Right ventricle myocardium inferior (tissue), 1 donor: ENCODE results near the gene RRAD. TPM values are rescaled to one million over a fixed set of nuclear protein-coding genes. Genes with fewer than 3 reads are reported as not detected.

Source experiments
- ATAC-seq: fragments of 200-7000 bp; cut with Tn5 transposase; one replicate; pipeline ENCODE4 v1.9.1; 2020; ENCODE audit warnings: mild to moderate bottlenecking, moderate library complexity
- DNase-seq: peaks from one replicate; pipeline ENCODE4 v3.0.0; 2021; ENCODE audit errors: missing footprints
- intact Hi-C: fragments of 100-400 bp; cut with DNase I; formaldehyde crosslinking; loops from one replicate; pipeline ENCODE4 v1.11.0; 2022
- total RNA-seq: library from RNA; stranded (reverse); fragmentation: NEBNext Ultra II Directional; extraction: Animal tissue kit (Norgen Biotek cat#: 25700); gene quantifications from one replicate; pipeline ENCODE4 v1.2.1, GENCODE V29; 2021
- donor health status: DM: no; HTN: yes; CAD: no; lungs with severe emphysema.

Gene RRAD
- total RNA-seq, 1 donor from 2014 or later, result 84.3 TPM

- intact Hi-C loops, result loop anchor here (5.0 kb wide), 1 partner anchor 36 kb away; no protein-coding TSS in a partner anchor
- ATAC-seq, result no peak
- DNase-seq, result no peak
Observed at GRCh38 chr16:66937725-66938337, 12.5 kb upstream of the RRAD start.

DNA sequence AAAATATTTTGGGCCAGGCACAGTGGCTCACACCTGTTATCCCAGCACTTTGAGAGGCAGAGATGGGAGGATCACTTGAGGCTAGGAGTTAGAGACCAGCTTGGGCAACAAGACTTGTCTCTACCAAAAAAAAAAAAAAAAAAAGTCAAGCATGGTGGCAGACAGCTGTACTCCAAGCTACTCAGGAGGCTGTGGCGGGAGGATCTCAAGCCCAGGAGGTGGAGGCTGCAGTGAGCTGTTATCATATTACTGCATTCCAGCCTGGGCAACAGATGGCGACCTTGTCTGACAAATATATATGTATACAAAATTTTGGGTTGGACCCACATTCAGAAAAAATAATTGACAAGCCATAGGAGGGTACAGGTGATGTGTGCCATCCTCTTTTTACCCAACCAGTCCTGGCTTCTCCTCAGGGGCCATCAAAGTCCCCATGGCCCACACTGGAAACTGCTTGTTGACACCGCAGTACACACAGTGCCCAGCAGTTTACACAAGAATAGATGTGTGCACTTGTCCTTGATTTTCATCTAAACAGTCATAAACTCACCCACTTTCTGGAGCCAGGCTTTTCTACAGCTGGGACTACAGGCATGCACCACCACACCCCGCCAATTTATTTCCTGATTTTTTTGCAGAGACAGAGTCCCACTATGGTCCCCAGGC, 11.7 kb upstream of the RRAD start:
- no peak for ATAC-seq
- no peak for DNase-seq
- intact Hi-C loops, result loop anchor here (5.0 kb wide), 1 partner anchor 35 kb away; no protein-coding TSS in a partner anchor

DNA sequence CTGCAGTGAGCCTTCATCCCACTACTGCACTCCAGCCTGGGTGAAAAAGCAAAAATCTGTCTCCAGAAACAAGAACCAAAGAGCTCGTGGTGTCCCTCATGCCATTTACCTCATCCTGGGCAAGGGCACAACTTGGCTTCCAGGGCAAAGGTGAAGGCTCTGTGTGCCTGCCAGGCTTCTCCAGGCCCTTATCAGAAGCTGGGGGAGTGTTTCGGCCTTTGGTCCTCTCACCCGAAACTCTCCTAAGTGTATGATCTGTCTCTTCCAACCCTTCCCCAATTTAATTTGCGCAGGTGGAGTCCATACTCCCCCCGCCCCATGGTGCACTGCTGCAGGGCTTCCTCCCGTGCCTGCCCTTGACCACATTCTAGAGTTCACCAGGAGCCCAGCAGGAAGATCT, 11.1 kb upstream of the RRAD start:
- intact Hi-C loops, result loop anchor here (5.0 kb wide), 1 partner anchor 34 kb away; no protein-coding TSS in a partner anchor
- ATAC-seq (peak; percentile 30), DNase-seq (no peak)

GRCh38 chr16:66935314-66936011, 10.1 kb upstream of the RRAD start, which contains the start of gene CES2:
CES2 (plus strand) TSS chr16:66935516; CDS start chr16:66935636, 120 bp downstream.
- peak; percentile 79 for ATAC-seq
- intact Hi-C loops, result loop anchor here (5.0 kb wide), 1 partner anchor 33 kb away; no protein-coding TSS in a partner anchor
- peak; percentile 71 for DNase-seq

- intact Hi-C loops, result loop anchor here (5.0 kb wide), 1 partner anchor 33 kb away; no protein-coding TSS in a partner anchor
- peak; percentile 46 for DNase-seq
- peak; percentile 2 for ATAC-seq
Observed at GRCh38 chr16:66934839-66935313, 9.5 kb upstream of the RRAD start.

GRCh38 chr16:66934138-66934838, 9.0 kb upstream of the RRAD start, which contains the start of gene CIAO2B:
CIAO2B (minus strand) TSS chr16:66934402; CDS start chr16:66934364, 38 bp downstream.
- intact Hi-C loops, result no loop called here
- ATAC-seq (peak; percentile 84), DNase-seq (peak; percentile 96)

GRCh38 chr16:66933776-66934137, 8.4 kb upstream of the RRAD start:
- DNase-seq (no peak), ATAC-seq (no peak)
- intact Hi-C loops, result no loop called here

DNA sequence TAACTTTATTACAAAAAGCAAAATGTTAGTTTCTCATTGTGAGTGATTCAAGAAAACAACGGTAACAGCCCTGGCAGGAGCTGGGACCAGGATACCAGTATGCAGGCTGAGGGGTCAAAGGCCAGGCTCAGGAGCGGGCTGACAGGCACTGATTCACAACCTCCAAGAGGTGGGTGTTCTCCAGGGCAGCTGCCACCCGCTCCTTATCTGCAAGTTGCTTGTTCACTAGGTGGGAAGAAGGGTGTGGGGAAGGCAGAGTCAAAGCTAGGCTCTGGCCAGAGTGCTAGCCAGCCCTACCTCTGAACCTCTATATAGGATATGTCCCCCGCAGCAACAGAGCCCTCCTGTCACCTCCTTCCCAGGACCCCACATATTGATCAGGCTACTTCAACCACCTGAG, 6.7 kb upstream of the RRAD start:
- ATAC-seq (no peak), DNase-seq (peak; percentile 51)
- intact Hi-C loops, result no loop called here

DNA sequence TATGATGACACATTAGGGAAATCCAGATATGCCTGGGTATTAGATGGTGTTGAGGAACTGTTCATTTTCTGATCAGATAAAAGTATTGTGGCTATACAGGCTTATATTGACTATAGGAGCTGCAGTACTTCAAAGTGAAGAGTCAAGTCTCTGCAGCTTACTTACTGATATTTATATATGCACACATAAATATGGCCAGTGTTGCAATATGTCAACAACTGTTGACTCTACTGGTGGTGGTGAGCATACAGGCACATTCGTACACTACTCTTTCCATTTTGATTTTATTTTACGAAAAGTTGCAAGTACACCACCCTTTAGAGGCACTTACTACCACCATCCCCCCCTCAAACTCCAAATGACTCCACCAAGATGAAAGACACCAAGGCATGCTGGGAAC, 6.3 kb upstream of the RRAD start:
- no peak for DNase-seq
- intact Hi-C loops, result no loop called here
- no peak for ATAC-seq

- DNase-seq (peak; percentile 15), ATAC-seq (no peak)
- intact Hi-C loops, result no loop called here
Observed at GRCh38 chr16:66930189-66930588, 4.9 kb upstream of the RRAD start.

DNA sequence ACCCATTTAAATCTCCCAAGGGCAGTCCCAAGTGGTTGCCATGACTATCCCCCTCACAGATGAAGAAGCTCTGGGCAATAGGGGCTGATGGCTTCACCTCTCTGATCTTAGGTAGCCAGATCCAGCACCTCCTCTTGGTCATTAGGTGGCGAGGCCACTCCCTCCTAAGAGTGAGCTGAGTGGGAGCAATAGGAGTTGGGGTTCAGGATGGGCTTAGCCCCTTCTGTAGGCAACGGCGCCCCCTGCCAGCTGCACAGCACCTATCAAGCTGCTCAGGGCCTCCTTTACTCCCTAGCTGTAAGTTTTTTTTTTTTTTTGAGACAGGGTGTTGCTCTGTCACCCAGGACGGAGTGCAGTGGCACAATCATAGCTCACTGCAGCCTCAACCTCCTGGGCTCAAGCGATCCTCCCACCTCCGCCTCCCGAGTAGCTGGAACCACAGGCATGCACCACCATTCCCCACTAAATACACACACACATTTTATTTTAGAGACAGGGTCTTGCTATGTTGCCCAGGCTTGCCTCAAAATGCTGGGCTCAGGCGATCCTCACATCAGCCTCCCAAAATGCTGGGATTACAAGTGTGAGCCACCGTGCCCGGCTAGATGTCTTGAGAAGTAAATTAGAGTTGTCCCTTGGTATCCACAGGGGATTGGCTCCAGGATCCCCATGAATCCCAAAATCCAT, 3.5 kb upstream of the RRAD start:
- no peak for ATAC-seq
- peak; percentile 70 for DNase-seq
- intact Hi-C loops, result no loop called here

DNA sequence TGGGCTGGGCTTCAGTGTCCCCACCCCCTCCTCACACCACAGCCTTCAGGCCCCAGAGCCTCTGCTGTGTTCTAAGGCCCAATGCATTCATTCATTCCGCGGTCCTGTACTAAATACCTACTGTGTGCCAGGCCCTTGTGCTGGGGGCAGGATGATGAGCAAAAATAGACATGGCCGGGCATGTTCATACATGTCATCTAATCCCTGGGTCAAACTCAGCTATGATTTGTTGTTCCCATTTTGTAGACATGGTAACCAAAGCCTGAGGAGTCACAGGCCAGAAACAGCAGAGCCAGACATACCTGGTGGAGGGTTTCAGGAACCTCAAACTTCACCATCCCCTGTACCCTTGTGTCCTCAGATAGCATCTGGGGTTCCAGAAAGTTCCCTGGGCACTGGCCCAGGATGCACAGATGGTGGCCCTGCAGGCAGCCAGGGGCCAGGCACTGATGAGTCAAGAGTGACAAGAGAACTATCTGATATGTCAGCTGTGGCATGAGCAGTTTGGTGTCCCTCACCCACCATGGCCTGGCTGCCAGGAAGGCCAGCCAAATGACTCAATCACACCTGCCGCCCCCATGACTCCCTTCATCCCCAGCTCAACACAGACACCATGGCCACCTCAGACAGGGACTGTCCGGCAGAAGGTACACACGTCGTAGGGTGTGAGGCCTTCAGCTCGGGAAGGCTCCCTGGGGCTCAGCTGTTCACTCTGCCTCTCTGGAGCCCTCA, 2.7 kb upstream of the RRAD start:
- intact Hi-C loops, result no loop called here
- ATAC-seq, result no peak
- DNase-seq, result peak; percentile 41

DNA sequence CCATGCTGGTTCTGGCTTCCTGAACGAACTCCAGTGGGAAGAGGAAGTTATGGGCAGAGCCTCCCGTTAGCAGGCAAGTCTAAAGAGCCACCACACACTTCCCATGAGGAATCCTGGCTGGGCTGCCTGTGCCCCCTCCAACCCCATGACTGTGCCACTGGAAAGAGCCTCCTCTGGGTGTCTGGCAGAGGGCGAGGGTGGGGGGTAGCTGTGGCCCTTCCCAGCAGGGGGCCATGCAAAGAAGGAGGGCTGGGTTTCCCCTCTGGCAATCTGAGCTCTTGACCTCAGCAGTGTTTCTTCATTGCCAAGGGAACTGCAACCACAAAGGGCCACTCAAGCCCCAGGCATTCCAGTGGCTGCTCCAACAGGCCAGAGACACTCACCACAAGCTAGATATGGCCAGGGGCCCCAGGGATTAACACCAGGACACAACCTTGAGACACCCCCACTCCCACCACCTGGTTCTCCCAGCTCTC, 1.7 kb upstream of the RRAD start:
- peak; percentile 47 for ATAC-seq
- peak; percentile 60 for DNase-seq
- intact Hi-C loops, result no loop called here

- intact Hi-C loops, result no loop called here
- peak; percentile 53 for ATAC-seq
- DNase-seq, result peak; percentile 74
Observed at GRCh38 chr16:66926171-66926947, 1.0 kb upstream of the RRAD start.

DNA sequence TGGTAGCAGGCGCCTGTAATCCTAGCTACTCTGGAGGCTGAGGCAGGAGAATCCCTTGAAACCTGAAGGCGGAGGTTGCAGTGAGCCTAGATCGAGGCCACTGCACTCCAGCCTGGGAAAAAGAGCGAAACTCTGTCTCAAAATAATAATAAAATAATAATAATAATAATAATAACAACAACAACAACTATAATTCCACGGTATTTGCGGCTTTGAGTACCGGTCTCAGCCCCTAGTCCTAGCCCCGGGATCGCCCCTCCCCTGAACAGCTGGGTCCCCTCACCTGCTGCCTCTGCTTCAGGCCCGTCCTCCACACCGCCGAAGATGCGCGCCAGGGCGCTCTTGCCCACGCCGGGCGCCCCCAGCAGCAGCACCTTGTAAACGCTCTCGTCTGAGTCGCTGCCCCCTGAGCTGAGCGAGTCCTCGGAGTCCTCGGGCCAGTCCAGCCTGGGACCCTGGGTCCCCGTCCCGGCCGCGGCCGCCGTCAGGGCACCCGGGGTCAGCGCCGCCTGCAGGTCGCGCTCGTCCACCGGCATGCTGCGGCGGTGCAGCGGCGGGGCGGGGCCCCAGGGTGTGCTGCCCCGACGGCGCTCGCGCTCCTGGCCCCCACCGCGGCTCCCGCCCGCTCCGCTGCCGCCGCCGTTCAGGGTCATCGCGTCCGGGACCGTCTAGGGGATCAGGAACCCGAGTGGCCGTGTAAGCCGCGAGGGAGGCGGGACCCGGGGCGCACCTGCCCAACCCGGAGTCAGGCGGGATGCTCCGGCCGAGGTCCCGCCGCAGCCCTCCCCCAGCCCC, 611 bp downstream of the RRAD start:
- DNase-seq (peak; percentile 76), ATAC-seq (peak; percentile 9)
- intact Hi-C loops, result no loop called here

DNA sequence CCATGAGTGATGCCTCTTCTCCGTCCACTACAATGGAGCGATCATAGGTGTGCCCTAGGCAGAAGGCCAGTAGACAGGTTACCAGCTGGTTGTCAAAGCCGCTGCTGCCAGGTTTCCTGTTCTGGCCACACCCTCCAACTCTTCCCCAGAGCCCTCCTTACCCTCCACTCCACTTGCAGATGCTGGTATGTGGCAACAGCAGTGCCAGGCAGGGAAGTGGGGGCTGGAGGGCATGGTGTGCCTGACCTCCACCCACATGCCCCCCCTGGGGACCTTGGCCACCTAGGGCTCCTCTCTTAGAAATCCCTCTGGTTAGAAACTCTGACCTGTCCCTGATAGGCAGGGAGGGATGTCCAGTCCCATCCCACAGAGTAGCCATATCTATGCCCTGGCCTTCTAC, 1.5 kb downstream of the RRAD start:
- intact Hi-C loops, result loop anchor here (1.0 kb wide), 1 partner anchor 21 kb away; no protein-coding TSS in a partner anchor
- DNase-seq, result no peak
- no peak for ATAC-seq
